Measurements from ENCODE around the gene HOXB13.

The HOXB13 gene

GRCh38 chr17:48755356-48755755, 26.8 kb upstream of the HOXB13 start:
- Mint-ChIP-seq H3K27me3 (ENCODE audit: low read depth, poor library complexity) (peaks cover 100% of the 10 kb centered on the region), H3K4me3 (peak overlapping the region; percentile 45), H3K36me3 (ENCODE audit: low read depth) (no peaks in the 10 kb centered on the region), H3K4me1 (peaks cover 29% of the 10 kb centered on the region), H3K9me3 (no peaks in the 10 kb centered on the region), H3K27ac (no peak overlapping the region)
- DNase-seq: no peak
- TF ChIP-seq CTCF (IDR thresholded peaks at IDR 0.05): no peak

GRCh38 chr17:48754500-48755261, 26.1 kb upstream of the HOXB13 start:
- Mint-ChIP-seq H3K9me3 (no peaks in the 10 kb centered on the region), H3K4me1 (peaks cover 29% of the 10 kb centered on the region), H3K36me3 (ENCODE audit: low read depth) (no peaks in the 10 kb centered on the region), H3K27me3 (ENCODE audit: low read depth, poor library complexity) (peaks cover 100% of the 10 kb centered on the region), H3K4me3 (peak overlapping the region; percentile 45), H3K27ac (no peak overlapping the region)
- DNase-seq: peak; percentile 69
- no peak for TF ChIP-seq CTCF (IDR thresholded peaks at IDR 0.05)

- no peak overlapping the region for H3K27ac Mint-ChIP-seq
These were observed 25.4 kb upstream of the HOXB13 start for GRCh38 chr17:48753794-48754499.

GRCh38 chr17:48752399-48753288, 24.1 kb upstream of the HOXB13 start:
- Mint-ChIP-seq H3K27me3 (ENCODE audit: low read depth, poor library complexity) (peaks cover 100% of the 10 kb centered on the region), H3K4me3 (peak overlapping the region; percentile 2)

More at GRCh38 chr17:48753794-48754499, 25.4 kb upstream of the HOXB13 start:
- H3K36me3 Mint-ChIP-seq (ENCODE audit: low read depth): no peaks in the 10 kb centered on the region
- no peak for TF ChIP-seq CTCF (IDR thresholded peaks at IDR 0.05)
- DNase-seq: no peak
- peaks cover 29% of the 10 kb centered on the region for H3K4me1 Mint-ChIP-seq
- H3K9me3 Mint-ChIP-seq: no peaks in the 10 kb centered on the region
- peaks cover 100% of the 10 kb centered on the region for H3K27me3 Mint-ChIP-seq (ENCODE audit: low read depth, poor library complexity)
- no peak overlapping the region for H3K4me3 Mint-ChIP-seq

More at GRCh38 chr17:48752399-48753288, 24.1 kb upstream of the HOXB13 start:
- Mint-ChIP-seq H3K36me3 (ENCODE audit: low read depth) (no peaks in the 10 kb centered on the region), H3K27ac (no peak overlapping the region), H3K4me1 (peaks cover 29% of the 10 kb centered on the region), H3K9me3 (no peaks in the 10 kb centered on the region)
- no peak for DNase-seq
- TF ChIP-seq CTCF (IDR thresholded peaks at IDR 0.05): no peak

All from nephron progenitor cell (in vitro differentiated cells).